CD4-positive, alpha-beta T cell (primary cell): ENCODE results near the gene POTEH. TPM values are rescaled to one million over a fixed set of nuclear protein-coding genes. Genes with fewer than 3 reads are reported as not detected.
"Not testable (repeated sequence)": the region's sequence is repeated elsewhere in the genome, so short reads cannot be mapped to it uniquely, and the experiment has no call there.

Experiments
- ATAC-seq: fragments of 200-7000 bp; cut with Tn5 transposase; one replicate; pipeline ENCODE4 v1.10.0; 2022; ENCODE audit warnings: mild to moderate bottlenecking; ENCODE audit not compliant: poor library complexity
- CTCF ChIA-PET: fragments of 350-600 bp; sonication (Branson Sonifier 250); formaldehyde crosslinking; loops from one replicate; lab custom pipeline; 2021; ENCODE audit warnings: antibody characterized with exemption, inconsistent platforms; lab: Charles Lee
- POLR2A ChIA-PET: fragments of 350-600 bp; sonication (Branson Sonifier 250); formaldehyde crosslinking; loops from one replicate; lab custom pipeline; 2021; ENCODE audit warnings: antibody characterized with exemption, inconsistent platforms; lab: Charles Lee
- DNase-seq, 14 experiments: peaks; one replicate each; pipeline ENCODE4 v3.0.0-alpha.2; 2013 to 2020; ENCODE audit warnings: mixed read lengths in 2 of 14
- H3K27ac ChIP-seq, 2 donors: one replicate each; pipeline versions ENCODE4 v1.5.1 to v1.7.0; 2013; ENCODE audit warnings: low read length in 2 of 2, low read depth in 1 of 2, mild to moderate bottlenecking in 1 of 2
- H3K27me3 ChIP-seq, 2 experiments: 1 replicate in 1 of 2; 2 replicates in 1 of 2; pipeline versions ENCODE4 v1.6.1 to v1.7.0; 2013; ENCODE audit warnings: low read length in 2 of 2, control low read depth in 1 of 2, mild to moderate bottlenecking in 1 of 2, moderate library complexity in 1 of 2; ENCODE audit not compliant: insufficient read depth in 2 of 2, control insufficient read depth in 1 of 2
- H3K36me3 ChIP-seq: one replicate; pipeline ENCODE4 v1.6.1; 2013; ENCODE audit warnings: low read length, control low read depth; ENCODE audit not compliant: insufficient read depth
- H3K4me1 ChIP-seq: one replicate; pipeline ENCODE4 v1.6.1; 2013; ENCODE audit warnings: low read length, control low read depth; ENCODE audit not compliant: insufficient read depth
- H3K4me3 ChIP-seq: one replicate; pipeline ENCODE4 v1.5.1; 2013; ENCODE audit warnings: mild to moderate bottlenecking, low read length, moderate library complexity
- H3K9me3 ChIP-seq, 2 experiments: 1 replicate in 1 of 2; 2 replicates in 1 of 2; pipeline versions ENCODE4 v1.6.1 to v1.7.0; 2013; ENCODE audit warnings: low read length in 2 of 2, mild to moderate bottlenecking in 2 of 2, control low read depth in 1 of 2, moderate library complexity in 1 of 2; ENCODE audit not compliant: control insufficient read depth in 1 of 2, insufficient read depth in 1 of 2
- H3K27ac Mint-ChIP-seq: one replicate; pipeline ENCODE4 v1.8.0; 2020; ENCODE audit warnings: mixed read lengths
- H3K27me3 Mint-ChIP-seq: one replicate; pipeline ENCODE4 v1.8.0; 2021; ENCODE audit warnings: mixed read lengths
- H3K36me3 Mint-ChIP-seq: one replicate; pipeline ENCODE4 v1.8.0; 2021; ENCODE audit warnings: low read depth, mixed read lengths
- H3K4me1 Mint-ChIP-seq: one replicate; pipeline ENCODE4 v1.8.0; 2021; ENCODE audit warnings: low read depth, mixed read lengths
- H3K4me3 Mint-ChIP-seq: one replicate; pipeline ENCODE4 v1.8.0; 2020; ENCODE audit warnings: mild to moderate bottlenecking, mixed read lengths
- H3K9me3 Mint-ChIP-seq: one replicate; pipeline ENCODE4 v1.8.0; 2020; ENCODE audit warnings: mixed read lengths
- intact Hi-C, 2 experiments: fragments of 100-400 bp; cut with DNase I in 1 of 2; cut with micrococcal nuclease in 1 of 2; formaldehyde crosslinking; loops; one replicate each; pipeline versions ENCODE4 v1.15.1 to v1.9.0; 2023 to 2025; cut with DNase I, micrococcal nuclease
- polyA plus RNA-seq, 2 donors: library from polyadenylated mRNA; unstranded; fragments of 120-200 nt; gene quantifications; one replicate each; pipeline ENCODE4 v1.2.1, GENCODE V29; 2013
- total RNA-seq, 174 experiments: library from RNA in 2 of 174; stranded (reverse) in 2 of 174; gene quantifications; one replicate each; pipeline ENCODE4 v1.2.3 and lab custom pipeline; 2021 to 2026

The POTEH gene
- total RNA-seq, result not detected
- not detected for polyA plus RNA-seq (2013, experiment 1 of 2)
- polyA plus RNA-seq (2013, experiment 2 of 2), result not detected
- 0 to 0.13 (median 0) reads per million in 172 experiments for total RNA-seq (lab: John Stamatoyannopoulos, UW)

- H3K4me1 ChIP-seq, H3K27ac Mint-ChIP-seq, H3K9me3 Mint-ChIP-seq, H3K4me3 Mint-ChIP-seq, H3K9me3 ChIP-seq, ATAC-seq, H3K4me1 Mint-ChIP-seq, POLR2A ChIA-PET, intact Hi-C loops, H3K36me3 ChIP-seq, CTCF ChIA-PET, H3K27me3 ChIP-seq, H3K36me3 Mint-ChIP-seq, H3K27ac ChIP-seq, H3K4me3 ChIP-seq, H3K27me3 Mint-ChIP-seq: not testable (repeated sequence)
- peak in 1 of 14 experiments; percentile 32 for DNase-seq
These were observed at the start of gene POTEH for GRCh38 chr22:15689749-15690125. POTEH (plus strand) TSS chr22:15690026; CDS start chr22:15690078, 52 bp downstream.

DNA sequence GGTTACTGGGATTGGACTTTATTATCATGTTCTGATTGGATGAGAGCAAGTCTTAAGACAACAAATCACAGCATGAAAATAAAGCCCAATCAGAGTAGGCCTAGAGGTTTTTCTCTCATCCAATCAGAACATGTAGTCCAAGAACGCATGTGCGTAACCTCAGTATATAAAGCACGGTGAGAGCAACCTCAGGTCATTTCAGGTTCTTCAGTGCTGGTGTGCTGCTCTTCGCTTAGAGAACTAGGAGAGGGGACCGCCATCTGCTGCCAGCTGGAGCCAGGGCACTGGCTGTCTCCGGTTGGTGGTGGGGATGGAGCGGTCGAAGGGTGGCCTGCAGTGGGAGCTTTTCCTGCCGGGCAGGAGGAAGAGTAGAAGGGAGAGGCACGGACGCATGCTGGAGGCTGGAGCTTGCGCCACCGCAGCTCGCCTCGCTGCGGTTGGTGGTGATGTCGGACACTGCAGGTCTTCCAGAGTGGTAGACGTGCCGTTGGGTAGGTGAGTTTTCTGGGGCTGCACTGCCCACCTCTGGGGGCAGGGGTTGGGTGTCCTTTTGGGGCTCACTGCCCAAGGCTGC, 47.5 kb upstream of the POTEH start:
- H3K4me3 ChIP-seq, POLR2A ChIA-PET, H3K36me3 Mint-ChIP-seq, H3K27me3 Mint-ChIP-seq, H3K9me3 Mint-ChIP-seq, H3K4me1 Mint-ChIP-seq, H3K9me3 ChIP-seq, H3K27me3 ChIP-seq, H3K4me1 ChIP-seq, DNase-seq, H3K36me3 ChIP-seq, H3K27ac ChIP-seq, CTCF ChIA-PET, H3K4me3 Mint-ChIP-seq, H3K27ac Mint-ChIP-seq, ATAC-seq, intact Hi-C loops: not testable (repeated sequence)

DNA sequence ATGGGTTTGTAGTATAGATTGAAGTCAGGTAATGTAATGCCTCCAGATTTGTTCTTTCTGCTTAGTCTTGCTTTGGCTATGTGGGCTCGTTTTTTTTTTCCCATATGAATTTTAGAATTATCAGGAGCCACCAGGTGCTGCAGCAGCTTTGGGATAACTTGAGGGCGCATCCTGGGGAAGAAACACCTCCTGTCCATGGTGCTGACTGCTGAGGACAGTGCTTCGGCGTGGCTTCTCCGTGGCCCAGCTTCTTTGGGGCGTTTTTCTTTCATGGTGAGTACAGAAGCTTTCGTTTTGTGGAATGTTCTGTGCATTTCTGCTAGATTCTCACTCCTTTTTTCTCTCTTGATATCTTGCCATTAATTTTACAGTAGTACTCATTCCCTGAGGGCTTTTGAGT, 37.9 kb upstream of the POTEH start:
- H3K4me3 ChIP-seq, H3K4me3 Mint-ChIP-seq, H3K27ac Mint-ChIP-seq, ATAC-seq, H3K27me3 ChIP-seq, H3K9me3 ChIP-seq, POLR2A ChIA-PET, H3K4me1 Mint-ChIP-seq, H3K27me3 Mint-ChIP-seq, H3K36me3 Mint-ChIP-seq, intact Hi-C loops, H3K4me1 ChIP-seq, CTCF ChIA-PET, H3K36me3 ChIP-seq, H3K9me3 Mint-ChIP-seq, H3K27ac ChIP-seq, DNase-seq: not testable (repeated sequence)

DNA sequence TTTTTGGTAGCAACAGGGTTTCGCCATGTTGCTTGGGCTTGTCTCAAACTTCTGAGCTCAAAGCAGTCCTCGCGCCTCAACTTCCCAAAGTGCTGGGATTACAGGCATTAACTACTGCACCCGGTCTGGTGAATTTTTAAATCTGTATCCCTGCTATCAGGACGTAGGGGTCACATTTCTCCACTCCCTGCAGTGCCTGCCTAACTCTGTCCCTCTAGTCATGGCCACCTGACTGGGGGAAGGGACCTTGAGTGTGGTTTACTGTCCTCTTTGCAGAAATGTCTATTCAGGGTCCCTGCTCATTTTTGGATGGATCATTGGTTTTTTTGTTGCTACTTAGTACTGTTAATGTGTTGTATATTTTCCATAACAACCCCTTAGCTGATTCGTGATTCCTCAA, 37.1 kb upstream of the POTEH start:
- H3K27me3 ChIP-seq, H3K4me3 Mint-ChIP-seq, H3K36me3 Mint-ChIP-seq, H3K4me1 ChIP-seq, CTCF ChIA-PET, intact Hi-C loops, H3K27ac ChIP-seq, H3K27ac Mint-ChIP-seq, H3K27me3 Mint-ChIP-seq, DNase-seq, H3K4me1 Mint-ChIP-seq, POLR2A ChIA-PET, ATAC-seq, H3K9me3 ChIP-seq, H3K9me3 Mint-ChIP-seq, H3K4me3 ChIP-seq, H3K36me3 ChIP-seq: not testable (repeated sequence)

- H3K4me3 ChIP-seq, DNase-seq, H3K4me1 Mint-ChIP-seq, H3K36me3 Mint-ChIP-seq, intact Hi-C loops, H3K27me3 ChIP-seq, H3K27ac Mint-ChIP-seq, H3K27me3 Mint-ChIP-seq, ATAC-seq, H3K4me1 ChIP-seq, H3K9me3 Mint-ChIP-seq, POLR2A ChIA-PET, H3K9me3 ChIP-seq, H3K36me3 ChIP-seq, H3K4me3 Mint-ChIP-seq, CTCF ChIA-PET, H3K27ac ChIP-seq: not testable (repeated sequence)
These were observed 36.6 kb upstream of the POTEH start for GRCh38 chr22:15653241-15653640.

GRCh38 chr22:15661102-15661501, 28.7 kb upstream of the POTEH start:
- H3K4me3 Mint-ChIP-seq, intact Hi-C loops, H3K4me3 ChIP-seq, H3K4me1 Mint-ChIP-seq, H3K9me3 ChIP-seq, H3K27me3 ChIP-seq, DNase-seq, H3K27ac ChIP-seq, H3K27ac Mint-ChIP-seq, ATAC-seq, H3K36me3 ChIP-seq, POLR2A ChIA-PET, H3K9me3 Mint-ChIP-seq, H3K36me3 Mint-ChIP-seq, H3K4me1 ChIP-seq, CTCF ChIA-PET, H3K27me3 Mint-ChIP-seq: not testable (repeated sequence)

- CTCF ChIA-PET, result not testable (repeated sequence)
These were observed 25.1 kb upstream of the POTEH start for GRCh38 chr22:15664682-15665081.

More at GRCh38 chr22:15664682-15665081, 25.1 kb upstream of the POTEH start:
- POLR2A ChIA-PET, H3K4me1 ChIP-seq, H3K9me3 Mint-ChIP-seq, intact Hi-C loops, H3K27ac ChIP-seq, H3K4me1 Mint-ChIP-seq, H3K27me3 ChIP-seq, H3K36me3 ChIP-seq, H3K4me3 Mint-ChIP-seq, H3K27me3 Mint-ChIP-seq, ATAC-seq, H3K36me3 Mint-ChIP-seq, DNase-seq, H3K4me3 ChIP-seq, H3K9me3 ChIP-seq, H3K27ac Mint-ChIP-seq: not testable (repeated sequence)
